Stimulated activated CD4-positive, alpha-beta T cell treated with anti-CD3 and anti-CD28 coated beads, Interleukin-2, amount 100 ng/mL, for 48 hours (primary cell): ENCODE data around the gene AKT2.

Source experiments
- DNase-seq, 2 donors: peaks; one replicate each; pipeline ENCODE4 v3.0.0-alpha.2; 2020

Gene AKT2

GRCh38 chr19:40271706-40272105, 13.4 kb downstream of the AKT2 start:
- no peak for DNase-seq

GRCh38 chr19:40270362-40271089, 14.6 kb downstream of the AKT2 start:
- DNase-seq = no peak

- DNase-seq = no peak
Observed at GRCh38 chr19:40269216-40269940, 15.8 kb downstream of the AKT2 start.

GRCh38 chr19:40267601-40267997, 17.5 kb downstream of the AKT2 start:
- no peak for DNase-seq

GRCh38 chr19:40266912-40267600, 18.1 kb downstream of the AKT2 start:
- no peak for DNase-seq

- DNase-seq = no peak
Observed at GRCh38 chr19:40266119-40266518, 19.0 kb downstream of the AKT2 start.

- no peak for DNase-seq
Observed at GRCh38 chr19:40265763-40266099, 19.4 kb downstream of the AKT2 start.

GRCh38 chr19:40265055-40265762, 19.9 kb downstream of the AKT2 start:
- DNase-seq = no peak

GRCh38 chr19:40264314-40265054, 20.7 kb downstream of the AKT2 start:
- DNase-seq = no peak

- no peak for DNase-seq
Observed at GRCh38 chr19:40263440-40264313, 21.5 kb downstream of the AKT2 start.

GRCh38 chr19:40262422-40262821, 22.7 kb downstream of the AKT2 start:
- no peak for DNase-seq

GRCh38 chr19:40261631-40262030, 23.5 kb downstream of the AKT2 start:
- DNase-seq = no peak

GRCh38 chr19:40257096-40257517, 28.0 kb downstream of the AKT2 start:
- no peak for DNase-seq

GRCh38 chr19:40256512-40256911, 28.6 kb downstream of the AKT2 start:
- DNase-seq = no peak

GRCh38 chr19:40255619-40256166, 29.5 kb downstream of the AKT2 start:
- no peak for DNase-seq

- DNase-seq = no peak
Observed at GRCh38 chr19:40254714-40255418, 30.3 kb downstream of the AKT2 start.

- no peak for DNase-seq
Observed at GRCh38 chr19:40253611-40254092, 31.5 kb downstream of the AKT2 start.

- no peak for DNase-seq
Observed at GRCh38 chr19:40252395-40252794, 32.8 kb downstream of the AKT2 start.

- DNase-seq = no peak
Observed at GRCh38 chr19:40251991-40252390, 33.2 kb downstream of the AKT2 start.

- DNase-seq = no peak
Observed at GRCh38 chr19:40251244-40251643, 33.9 kb downstream of the AKT2 start.
